ENCODE data around the gene CLNS1A. TPM values are rescaled to one million over a fixed set of nuclear protein-coding genes. Genes with fewer than 3 reads are reported as not detected.

The CLNS1A gene
- 351 and 386 TPM in 2 replicates for total RNA-seq (2014; rRNA removed; shearing (Covaris generic))

GRCh38 chr11:77637345-77638165 is at the start of gene CLNS1A:
TSS of gene CLNS1A (minus strand) at chr11:77637794. CDS start at chr11:77637714, 80 bp downstream.

GRCh38 chr11:77589521-77590193 is 47.9 kb downstream of the CLNS1A start, which contains the start of gene AQP11:
TSS of gene AQP11 (plus strand) at chr11:77589953. CDS start at chr11:77589993, 40 bp downstream.

Small RNAs within 50 kb of the gene (small RNA-seq; reads per million reads assigned to genes)
- not detected for gene RNU7-59P

Other genes starting within 250 kb of the CLNS1A start
- gene PAK1, start 163.7 kb downstream of the CLNS1A start, total RNA-seq (2014; rRNA removed; shearing (Covaris generic)) = 64.4 and 73.0 TPM in 2 replicates
- gene AQP11, start 47.8 kb downstream of the CLNS1A start, total RNA-seq (2014; rRNA removed; shearing (Covaris generic)) = 1.2 and 1.5 TPM in 2 replicates
- gene RSF1, start 182.9 kb upstream of the CLNS1A start, total RNA-seq (2014; rRNA removed; shearing (Covaris generic)) = 42.4 and 58.8 TPM in 2 replicates
- gene AAMDC, start 183.3 kb upstream of the CLNS1A start, total RNA-seq (2014; rRNA removed; shearing (Covaris generic)) = 13.8 and 19.3 TPM in 2 replicates

Measured in A375 (cell line).